ENCODE results near the gene CLTC. TPM values are rescaled to one million over a fixed set of nuclear protein-coding genes. Genes with fewer than 3 reads are reported as not detected.

CLTC gene
- polyA plus RNA-seq, 2 donors = 49.5 to 69.7 TPM

DNA sequence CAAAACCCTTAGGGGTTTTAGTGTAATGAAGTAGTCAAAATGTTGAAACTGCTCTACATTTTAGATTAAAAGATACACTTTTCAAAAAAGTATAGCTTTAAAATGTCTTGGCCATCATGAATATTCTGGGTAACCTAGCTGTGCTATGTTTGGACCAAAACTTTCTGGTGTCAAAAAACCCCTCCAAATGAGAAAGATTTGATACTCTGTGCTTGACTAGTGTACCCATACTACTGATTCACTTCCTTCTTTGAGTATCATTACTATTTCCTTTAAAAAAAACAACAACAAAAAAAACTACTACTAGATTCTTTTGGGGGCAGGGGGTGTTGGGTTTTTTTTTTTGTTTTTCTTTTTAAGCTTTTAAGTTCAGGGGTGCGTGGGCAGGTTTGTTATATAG lies 50.2 kb downstream of the CLTC start:
- Histone ChIP-seq H3K4me3 (ENCODE audit: low read depth in 1 of 2, low read length in 2 of 2) (no peak overlapping the region), H3K9me3 (ENCODE audit: control insufficient read depth in 2 of 2, insufficient read depth in 1 of 2, low read depth in 1 of 2, low read length in 1 of 2) (no peaks in the 10 kb centered on the region), H3K27ac (ENCODE audit: low read depth in 2 of 2, low read length in 1 of 2) (no peak overlapping the region), H3K36me3 (ENCODE audit: control insufficient read depth in 2 of 2, insufficient read depth in 2 of 2, low read length in 1 of 2) (peaks cover under 1 to 3% of the 10 kb centered on the region in 2 donors), H3K27me3 (ENCODE audit: control insufficient read depth in 1 of 2, insufficient read depth in 2 of 2, low read length in 2 of 2) (no peaks in the 10 kb centered on the region), H3K4me1 (ENCODE audit: control insufficient read depth in 2 of 2, insufficient read depth in 2 of 2, low read length in 1 of 2) (no peaks in the 10 kb centered on the region)
- 96 to 97% methylated on average over 1 of the region's 1 CpG for WGBS, 2 donors

DNA sequence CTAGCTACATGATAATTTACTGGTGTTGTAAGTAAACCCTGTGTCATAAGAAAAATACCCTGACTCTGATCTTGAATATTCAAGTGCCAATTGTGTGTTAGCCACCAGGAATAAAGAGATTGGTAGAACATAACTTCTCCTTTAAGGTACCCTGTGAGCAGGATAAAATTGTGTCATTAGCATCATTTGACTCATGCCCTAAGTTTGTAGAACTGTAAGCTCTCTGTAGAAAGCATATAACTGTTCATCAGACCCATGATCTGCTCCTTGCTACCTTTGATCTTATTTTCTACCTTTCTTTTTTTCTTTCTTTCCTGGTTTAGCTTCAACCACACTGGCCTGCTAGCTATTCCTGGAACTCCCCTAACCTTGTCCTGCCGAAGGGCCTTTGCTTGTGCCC lies 51.7 kb downstream of the CLTC start:
- H3K4me1 ChIP-seq (ENCODE audit: control insufficient read depth in 2 of 2, insufficient read depth in 2 of 2, low read length in 1 of 2) = no peaks in the 10 kb centered on the region
- H3K36me3 ChIP-seq (ENCODE audit: control insufficient read depth in 2 of 2, insufficient read depth in 2 of 2, low read length in 1 of 2) = no peaks in the 10 kb centered on the region
- WGBS, 2 donors = 87 to 92% methylated on average over 1 of the region's 1 CpG
- H3K27ac ChIP-seq (ENCODE audit: low read depth in 2 of 2, low read length in 1 of 2) = no peak overlapping the region
- H3K27me3 ChIP-seq (ENCODE audit: control insufficient read depth in 1 of 2, insufficient read depth in 2 of 2, low read length in 2 of 2) = no peaks in the 10 kb centered on the region
- H3K4me3 ChIP-seq (ENCODE audit: low read depth in 1 of 2, low read length in 2 of 2) = no peak overlapping the region
- no peaks in the 10 kb centered on the region for H3K9me3 ChIP-seq (ENCODE audit: control insufficient read depth in 2 of 2, insufficient read depth in 1 of 2, low read depth in 1 of 2, low read length in 1 of 2)

GRCh38 chr17:59675231-59675630 lies 55.5 kb downstream of the CLTC start:
- 63 to 68% methylated on average over 1 of the region's 1 CpG for WGBS, 2 donors
- no peaks in the 10 kb centered on the region for H3K9me3 ChIP-seq (ENCODE audit: control insufficient read depth in 2 of 2, insufficient read depth in 1 of 2, low read depth in 1 of 2, low read length in 1 of 2)

DNA sequence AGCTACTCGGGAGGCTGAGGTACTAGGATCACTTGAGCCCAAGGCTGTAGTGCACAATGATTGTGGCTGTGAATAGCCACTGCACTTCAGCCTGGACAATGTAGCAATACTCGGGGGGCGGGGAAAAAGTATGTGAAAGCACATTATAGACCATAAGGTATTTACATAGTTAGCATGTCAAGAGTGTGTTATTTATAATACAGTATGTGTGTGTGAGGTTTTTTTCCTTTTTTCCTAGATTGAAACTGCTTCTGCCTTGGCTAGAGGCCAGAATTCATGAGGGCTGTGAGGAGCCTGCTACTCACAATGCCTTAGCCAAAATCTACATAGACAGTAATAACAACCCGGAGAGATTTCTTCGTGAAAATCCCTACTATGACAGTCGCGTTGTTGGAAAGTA lies 57.0 kb downstream of the CLTC start:
- Histone ChIP-seq H3K4me1 (ENCODE audit: control insufficient read depth in 2 of 2, insufficient read depth in 2 of 2, low read length in 1 of 2) (no peaks in the 10 kb centered on the region), H3K27ac (ENCODE audit: low read depth in 2 of 2, low read length in 1 of 2) (no peak overlapping the region), H3K9me3 (ENCODE audit: control insufficient read depth in 2 of 2, insufficient read depth in 1 of 2, low read depth in 1 of 2, low read length in 1 of 2) (no peaks in the 10 kb centered on the region), H3K36me3 (ENCODE audit: control insufficient read depth in 2 of 2, insufficient read depth in 2 of 2, low read length in 1 of 2) (peaks cover 4 to 7% of the 10 kb centered on the region in 2 donors), H3K27me3 (ENCODE audit: control insufficient read depth in 1 of 2, insufficient read depth in 2 of 2, low read length in 2 of 2) (no peaks in the 10 kb centered on the region), H3K4me3 (ENCODE audit: low read depth in 1 of 2, low read length in 2 of 2) (no peak overlapping the region)
- 82 to 85% methylated on average over 7 of the region's 7 CpGs for WGBS, 2 donors

More at GRCh38 chr17:59675231-59675630, 55.5 kb downstream of the CLTC start:
- Histone ChIP-seq H3K4me3 (ENCODE audit: low read depth in 1 of 2, low read length in 2 of 2) (no peak overlapping the region), H3K27me3 (ENCODE audit: control insufficient read depth in 1 of 2, insufficient read depth in 2 of 2, low read length in 2 of 2) (no peaks in the 10 kb centered on the region), H3K27ac (ENCODE audit: low read depth in 2 of 2, low read length in 1 of 2) (no peak overlapping the region), H3K36me3 (ENCODE audit: control insufficient read depth in 2 of 2, insufficient read depth in 2 of 2, low read length in 1 of 2) (peaks cover 0 to 4% of the 10 kb centered on the region in 2 donors), H3K4me1 (ENCODE audit: control insufficient read depth in 2 of 2, insufficient read depth in 2 of 2, low read length in 1 of 2) (no peaks in the 10 kb centered on the region)

DNA sequence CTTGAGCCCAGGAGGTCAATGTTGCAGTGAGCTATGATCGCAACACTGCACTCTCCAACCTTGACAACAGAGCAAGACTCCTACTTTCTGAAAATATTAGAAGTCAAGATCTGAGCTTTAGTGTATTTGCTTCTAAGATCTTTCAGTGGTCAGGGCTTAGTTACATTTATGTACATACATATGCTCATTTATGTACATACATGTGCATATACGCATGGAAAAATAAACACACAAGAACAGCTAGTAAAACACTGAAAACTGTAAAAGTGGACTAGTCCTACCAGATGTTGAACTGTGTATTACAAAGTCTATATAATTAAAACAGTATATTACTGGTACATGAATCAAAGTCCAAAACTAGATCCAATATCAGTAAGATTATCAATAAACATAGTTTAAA lies 59.2 kb downstream of the CLTC start:
- Histone ChIP-seq H3K27me3 (ENCODE audit: control insufficient read depth in 1 of 2, insufficient read depth in 2 of 2, low read length in 2 of 2) (no peaks in the 10 kb centered on the region), H3K27ac (ENCODE audit: low read depth in 2 of 2, low read length in 1 of 2) (no peak overlapping the region), H3K4me1 (ENCODE audit: control insufficient read depth in 2 of 2, insufficient read depth in 2 of 2, low read length in 1 of 2) (no peaks in the 10 kb centered on the region), H3K9me3 (ENCODE audit: control insufficient read depth in 2 of 2, insufficient read depth in 1 of 2, low read depth in 1 of 2, low read length in 1 of 2) (no peaks in the 10 kb centered on the region), H3K4me3 (ENCODE audit: low read depth in 1 of 2, low read length in 2 of 2) (no peak overlapping the region), H3K36me3 (ENCODE audit: control insufficient read depth in 2 of 2, insufficient read depth in 2 of 2, low read length in 1 of 2) (peaks cover 7 to 10% of the 10 kb centered on the region in 2 donors)
- WGBS, 2 donors = 47 to 51% methylated on average over 2 of the region's 2 CpGs

- Histone ChIP-seq H3K4me1 (ENCODE audit: control insufficient read depth in 2 of 2, insufficient read depth in 2 of 2, low read length in 1 of 2) (no peaks in the 10 kb centered on the region), H3K27ac (ENCODE audit: low read depth in 2 of 2, low read length in 1 of 2) (no peak overlapping the region), H3K4me3 (ENCODE audit: low read depth in 1 of 2, low read length in 2 of 2) (no peak overlapping the region), H3K27me3 (ENCODE audit: control insufficient read depth in 1 of 2, insufficient read depth in 2 of 2, low read length in 2 of 2) (no peaks in the 10 kb centered on the region), H3K36me3 (ENCODE audit: control insufficient read depth in 2 of 2, insufficient read depth in 2 of 2, low read length in 1 of 2) (peaks cover 10% of the 10 kb centered on the region in 2 donors), H3K9me3 (ENCODE audit: control insufficient read depth in 2 of 2, insufficient read depth in 1 of 2, low read depth in 1 of 2, low read length in 1 of 2) (no peaks in the 10 kb centered on the region)
- WGBS, 2 donors = 82 to 84% methylated on average over 4 of the region's 4 CpGs
These were observed 60.6 kb downstream of the CLTC start for GRCh38 chr17:59680314-59680713.

- Histone ChIP-seq H3K9me3 (ENCODE audit: control insufficient read depth in 2 of 2, insufficient read depth in 1 of 2, low read depth in 1 of 2, low read length in 1 of 2) (no peaks in the 10 kb centered on the region), H3K36me3 (ENCODE audit: control insufficient read depth in 2 of 2, insufficient read depth in 2 of 2, low read length in 1 of 2) (peaks cover 10 to 13% of the 10 kb centered on the region in 2 donors), H3K4me1 (ENCODE audit: control insufficient read depth in 2 of 2, insufficient read depth in 2 of 2, low read length in 1 of 2) (no peaks in the 10 kb centered on the region), H3K27ac (ENCODE audit: low read depth in 2 of 2, low read length in 1 of 2) (no peak overlapping the region), H3K4me3 (ENCODE audit: low read depth in 1 of 2, low read length in 2 of 2) (no peak overlapping the region), H3K27me3 (ENCODE audit: control insufficient read depth in 1 of 2, insufficient read depth in 2 of 2, low read length in 2 of 2) (no peaks in the 10 kb centered on the region)
These were observed 63.6 kb downstream of the CLTC start for GRCh38 chr17:59683283-59683682.

DNA sequence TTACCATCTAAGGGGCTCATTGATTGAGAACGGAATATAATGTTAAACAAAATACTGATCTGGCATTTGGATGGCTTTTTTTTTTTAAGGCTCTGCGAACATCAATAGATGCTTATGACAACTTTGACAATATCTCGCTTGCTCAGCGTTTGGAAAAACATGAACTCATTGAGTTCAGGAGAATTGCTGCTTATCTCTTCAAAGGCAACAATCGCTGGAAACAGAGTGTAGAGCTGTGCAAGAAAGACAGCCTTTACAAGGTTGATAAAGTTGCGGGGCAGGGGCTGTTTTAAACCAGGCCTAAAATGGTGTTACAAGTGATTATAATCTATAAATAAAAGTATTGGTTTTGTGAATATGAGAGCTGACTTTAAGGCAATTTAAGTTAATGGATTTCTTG lies 65.3 kb downstream of the CLTC start:
- no peak overlapping the region for H3K4me3 ChIP-seq (ENCODE audit: low read depth in 1 of 2, low read length in 2 of 2)
- no peak overlapping the region for H3K27ac ChIP-seq (ENCODE audit: low read depth in 2 of 2, low read length in 1 of 2)
- no peaks in the 10 kb centered on the region for H3K27me3 ChIP-seq (ENCODE audit: control insufficient read depth in 1 of 2, insufficient read depth in 2 of 2, low read length in 2 of 2)
- 80 to 89% methylated on average over 6 of the region's 6 CpGs for WGBS, 2 donors
- peaks cover 11 to 12% of the 10 kb centered on the region in 2 donors for H3K36me3 ChIP-seq (ENCODE audit: control insufficient read depth in 2 of 2, insufficient read depth in 2 of 2, low read length in 1 of 2)
- no peaks in the 10 kb centered on the region for H3K9me3 ChIP-seq (ENCODE audit: control insufficient read depth in 2 of 2, insufficient read depth in 1 of 2, low read depth in 1 of 2, low read length in 1 of 2)
- H3K4me1 ChIP-seq (ENCODE audit: control insufficient read depth in 2 of 2, insufficient read depth in 2 of 2, low read length in 1 of 2) = no peaks in the 10 kb centered on the region

GRCh38 chr17:59688008-59688407 lies 68.3 kb downstream of the CLTC start:
- Histone ChIP-seq H3K4me3 (ENCODE audit: low read depth in 1 of 2, low read length in 2 of 2) (no peak overlapping the region), H3K9me3 (ENCODE audit: control insufficient read depth in 2 of 2, insufficient read depth in 1 of 2, low read depth in 1 of 2, low read length in 1 of 2) (no peaks in the 10 kb centered on the region), H3K27me3 (ENCODE audit: control insufficient read depth in 1 of 2, insufficient read depth in 2 of 2, low read length in 2 of 2) (no peaks in the 10 kb centered on the region), H3K27ac (ENCODE audit: low read depth in 2 of 2, low read length in 1 of 2) (no peak overlapping the region), H3K36me3 (ENCODE audit: control insufficient read depth in 2 of 2, insufficient read depth in 2 of 2, low read length in 1 of 2) (peaks cover 6 to 8% of the 10 kb centered on the region in 2 donors), H3K4me1 (ENCODE audit: control insufficient read depth in 2 of 2, insufficient read depth in 2 of 2, low read length in 1 of 2) (no peaks in the 10 kb centered on the region)
- WGBS, 2 donors = 88 to 96% methylated on average over 1 of the region's 1 CpG

- Histone ChIP-seq H3K4me3 (ENCODE audit: low read depth in 1 of 2, low read length in 2 of 2) (no peak overlapping the region), H3K36me3 (ENCODE audit: control insufficient read depth in 2 of 2, insufficient read depth in 2 of 2, low read length in 1 of 2) (peaks cover 6 to 10% of the 10 kb centered on the region in 2 donors), H3K4me1 (ENCODE audit: control insufficient read depth in 2 of 2, insufficient read depth in 2 of 2, low read length in 1 of 2) (no peaks in the 10 kb centered on the region), H3K27me3 (ENCODE audit: control insufficient read depth in 1 of 2, insufficient read depth in 2 of 2, low read length in 2 of 2) (no peaks in the 10 kb centered on the region), H3K27ac (ENCODE audit: low read depth in 2 of 2, low read length in 1 of 2) (no peak overlapping the region), H3K9me3 (ENCODE audit: control insufficient read depth in 2 of 2, insufficient read depth in 1 of 2, low read depth in 1 of 2, low read length in 1 of 2) (no peaks in the 10 kb centered on the region)
- WGBS, 2 donors = 76 to 86% methylated on average over 2 of the region's 2 CpGs
These were observed 68.8 kb downstream of the CLTC start for GRCh38 chr17:59688496-59688895.
